Lower leg skin (tissue), 3 donors: ENCODE data around the gene MICAL2.

Experiments
- POLR2A ChIP-seq, 2 donors: fragments of 450-650 bp; IDR thresholded peaks; one replicate each; pipeline ENCODE4 v1.6.1; 2016 to 2017; ENCODE audit warnings: antibody characterized with exemption in 2 of 2, mild to moderate bottlenecking in 1 of 2, moderate library complexity in 1 of 2
- TF ChIP-seq, protein P1 (sequence below), 3 donors: fragments of 450-650 bp; IDR thresholded peaks; one replicate each; pipeline ENCODE4 v1.5.1; 2016; ENCODE audit warnings: antibody characterized with exemption in 3 of 3, mild to moderate bottlenecking in 3 of 3, moderate library complexity in 2 of 3

DNA sequence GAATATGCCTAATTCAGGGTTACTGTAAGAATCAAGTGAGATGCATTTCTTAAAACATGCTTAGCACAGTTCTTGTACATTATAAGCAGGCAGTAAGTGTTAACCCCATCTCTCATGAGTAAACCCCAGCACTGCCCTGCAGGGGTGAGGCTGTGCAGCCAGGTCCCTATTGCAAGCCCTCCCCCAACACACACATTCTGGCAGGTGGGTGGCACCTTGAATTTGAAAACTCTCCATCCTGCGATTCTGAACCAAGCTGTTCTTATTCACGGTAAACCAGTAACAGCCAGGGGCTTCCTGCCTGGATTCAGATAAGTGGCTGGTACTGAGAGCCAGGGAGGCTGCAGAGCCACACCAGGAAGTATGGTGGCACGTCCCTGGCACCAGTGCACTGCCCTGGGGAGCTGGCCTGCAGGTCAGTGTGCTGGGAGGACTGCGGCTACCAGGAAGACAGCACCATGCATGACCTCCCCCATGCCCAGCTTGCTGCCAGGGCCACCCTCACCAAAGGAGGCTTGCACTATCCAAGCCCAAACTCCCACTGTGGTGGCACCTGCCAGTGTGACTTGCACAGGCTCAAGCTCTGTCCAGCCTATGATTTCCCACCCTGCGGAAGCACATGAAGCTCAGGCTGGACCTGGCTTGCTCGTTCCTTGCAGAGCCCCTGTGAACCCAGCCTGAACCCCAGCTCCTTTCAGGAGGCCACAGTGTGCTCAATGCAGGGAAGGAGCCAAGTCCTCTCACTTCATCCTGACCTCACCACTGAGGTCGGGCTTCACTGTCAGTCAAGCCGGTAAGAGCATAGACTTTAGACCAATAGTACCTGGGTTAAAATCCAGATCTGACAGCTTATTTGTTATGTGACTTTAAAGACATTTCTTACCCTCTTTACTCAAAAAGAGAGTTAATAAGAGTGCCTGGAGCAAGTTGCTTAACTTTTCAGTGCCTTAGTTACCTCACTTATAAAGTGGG, 88.1 kb downstream of the MICAL2 start:
- TF ChIP-seq, protein P1, sequence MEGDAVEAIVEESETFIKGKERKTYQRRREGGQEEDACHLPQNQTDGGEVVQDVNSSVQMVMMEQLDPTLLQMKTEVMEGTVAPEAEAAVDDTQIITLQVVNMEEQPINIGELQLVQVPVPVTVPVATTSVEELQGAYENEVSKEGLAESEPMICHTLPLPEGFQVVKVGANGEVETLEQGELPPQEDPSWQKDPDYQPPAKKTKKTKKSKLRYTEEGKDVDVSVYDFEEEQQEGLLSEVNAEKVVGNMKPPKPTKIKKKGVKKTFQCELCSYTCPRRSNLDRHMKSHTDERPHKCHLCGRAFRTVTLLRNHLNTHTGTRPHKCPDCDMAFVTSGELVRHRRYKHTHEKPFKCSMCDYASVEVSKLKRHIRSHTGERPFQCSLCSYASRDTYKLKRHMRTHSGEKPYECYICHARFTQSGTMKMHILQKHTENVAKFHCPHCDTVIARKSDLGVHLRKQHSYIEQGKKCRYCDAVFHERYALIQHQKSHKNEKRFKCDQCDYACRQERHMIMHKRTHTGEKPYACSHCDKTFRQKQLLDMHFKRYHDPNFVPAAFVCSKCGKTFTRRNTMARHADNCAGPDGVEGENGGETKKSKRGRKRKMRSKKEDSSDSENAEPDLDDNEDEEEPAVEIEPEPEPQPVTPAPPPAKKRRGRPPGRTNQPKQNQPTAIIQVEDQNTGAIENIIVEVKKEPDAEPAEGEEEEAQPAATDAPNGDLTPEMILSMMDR (IDR thresholded peaks at IDR 0.05): no peak
- no peak for TF ChIP-seq POLR2A (IDR thresholded peaks at IDR 0.05)
